GM12878 (cell line): ENCODE measurements around the gene NEU4. TPM values are rescaled to one million over a fixed set of nuclear protein-coding genes. Genes with fewer than 3 reads are reported as not detected.

Source experiments
- ATAC-seq: fragments of 200-7000 bp; cut with Tn5 transposase; 3 replicates; pipeline ENCODE4 v1.9.1; 2020; ENCODE audit warnings: mild to moderate bottlenecking, moderate library complexity
- BruUV-seq: library from RNA; stranded (reverse); fragments of 400-500 nt; replicated peaks from 2 replicates; lab custom pipeline; 2021; lab: Mats Ljungman, UMichigan
- CTCF ChIA-PET: fragments of 300-600 bp; sonication (Branson Sonifier 250); formaldehyde crosslinking; extraction: SDS; loops from one replicate; lab custom pipeline; 2021; ENCODE audit warnings: inconsistent platforms; lab: Yijun Ruan, JAX
- POLR2A ChIA-PET: fragments of 350-600 bp; formaldehyde crosslinking; extraction: SDS; loops from one replicate; lab custom pipeline; 2021; ENCODE audit warnings: inconsistent platforms; lab: Charles Lee
- RAD21 ChIA-PET: fragments of 300-600 bp; sonication (Branson Sonifier 250); formaldehyde crosslinking; loops from one replicate; lab custom pipeline; 2023; ENCODE audit warnings: antibody characterized with exemption; ENCODE audit not compliant: unreplicated experiment; lab: Charles Lee
- SMC1A ChIA-PET: fragments of 300-600 bp; sonication (Branson Sonifier 250); formaldehyde crosslinking; loops from one replicate; lab custom pipeline; 2023; ENCODE audit not compliant: unreplicated experiment, uncharacterized antibody; lab: Charles Lee
- DNase-seq: peaks from one replicate; pipeline ENCODE4 v3.0.0-alpha.2; 2011; ENCODE audit warnings: low read depth, low spot score
- FAIRE-seq: peaks from 3 replicates; lab custom pipeline; 2011; peaks lifted over from hg19 to GRCh38; lab: Jason Lieb, UNC
- H2AFZ ChIP-seq: 2 replicates; pipeline ENCODE4 v1.6.0; 2011; ENCODE audit warnings: low read depth, low read length, control low read depth; ENCODE audit not compliant: control insufficient read depth
- H3K27ac ChIP-seq: 2 replicates; pipeline ENCODE4 v1.5.1; 2011; ENCODE audit warnings: control low read depth; ENCODE audit not compliant: control insufficient read depth, insufficient read depth
- H3K27me3 ChIP-seq, 2 experiments: replicated peaks in 1 of 2; 2 replicates each; pipeline versions ENCODE4 v1.6.0 to v1.6.1; 2011; ENCODE audit warnings: low read length in 1 of 2; ENCODE audit not compliant: control insufficient read depth in 2 of 2, insufficient read depth in 2 of 2
- H3K36me3 ChIP-seq, 2 experiments: 2 replicates each; pipeline ENCODE4 v1.5.1; 2011; ENCODE audit warnings: low read length in 1 of 2; ENCODE audit not compliant: control insufficient read depth in 2 of 2, insufficient read depth in 2 of 2
- H3K4me1 ChIP-seq: 2 replicates; pipeline ENCODE4 v1.6.1; 2011; ENCODE audit warnings: mild to moderate bottlenecking, low read length, moderate library complexity, mixed read lengths; ENCODE audit not compliant: control insufficient read depth, insufficient read depth
- H3K4me2 ChIP-seq: 2 replicates; pipeline ENCODE4 v1.6.0; 2011; ENCODE audit warnings: control low read depth; ENCODE audit not compliant: control insufficient read depth, insufficient read depth
- H3K4me3 ChIP-seq: fragments of 200-600 bp; sonication (generic); 2 replicates; pipeline ENCODE4 v1.5.1; 2016
- H3K79me2 ChIP-seq: 2 replicates; pipeline ENCODE4 v1.6.0; 2011; ENCODE audit warnings: low read length; ENCODE audit not compliant: control insufficient read depth, insufficient read depth
- H3K9ac ChIP-seq: 2 replicates; pipeline ENCODE4 v1.8.0; 2011; ENCODE audit warnings: low read length, control low read depth, mixed read lengths; ENCODE audit not compliant: control insufficient read depth, insufficient read depth
- H3K9me3 ChIP-seq: replicated peaks from 3 replicates; pipeline ENCODE4 v1.5.1; 2011; ENCODE audit warnings: mild to moderate bottlenecking, low read length; ENCODE audit not compliant: control insufficient read depth, insufficient read depth
- H4K20me1 ChIP-seq: 2 replicates; pipeline ENCODE4 v1.6.0; 2011; ENCODE audit not compliant: control insufficient read depth, insufficient read depth
- GABPA ChIP-seq: IDR thresholded peaks from 2 replicates; pipeline ENCODE4 v1.6.1; 2014; ENCODE audit warnings: antibody characterized with exemption, low read depth, mild to moderate bottlenecking, inconsistent platforms
- MYB ChIP-seq: fragments of 150-350 bp; IDR thresholded peaks from 2 replicates; pipeline ENCODE4 v1.6.1; 2014; ENCODE audit warnings: mild to moderate bottlenecking, low read depth, low read length, borderline replicate concordance
- NRF1 ChIP-seq: conservative IDR thresholded peaks from 2 replicates; pipeline ENCODE4 v1.6.1; 2011; ENCODE audit warnings: mild to moderate bottlenecking, low read depth, low read length, improper control_type of control experiment
- TARDBP ChIP-seq: IDR thresholded peaks from 2 replicates; pipeline ENCODE4 v1.6.1; 2016; ENCODE audit warnings: borderline replicate concordance
- ZBTB40 ChIP-seq: fragments of 450-650 bp; IDR thresholded peaks from 2 replicates; pipeline ENCODE4 v1.6.1; 2016; ENCODE audit warnings: mild to moderate bottlenecking, moderate library complexity, borderline replicate concordance
- ZNF274 ChIP-seq: IDR thresholded peaks from one replicate; pipeline ENCODE4 v1.8.0; 2011; ENCODE audit not compliant: insufficient read length, insufficient read depth
- WGBS: methylation state at CpG from one replicate; pipeline ENCODE4 v1.1.6; 2016; ENCODE audit warnings: low lambda C conversion rate; ENCODE audit not compliant: insufficient replicate concordance, insufficient coverage; ENCODE audit errors: missing lambda C conversion rate; 5-methylcytosine and 5-hydroxymethylcytosine counted together
- in situ Hi-C: fragments of 300-500 bp; cut with MboI; formaldehyde crosslinking; loops from 9 replicates; pipeline ENCODE4 v1.14.3; 2018; ENCODE audit warnings: mixed read lengths
- intact Hi-C: fragments of 100-400 bp; cut with micrococcal nuclease; formaldehyde crosslinking; loops from one replicate; pipeline ENCODE4 v1.14.2; 2022; ENCODE audit not compliant: unreplicated experiment
- polyA plus RNA-seq, 11 experiments: library from polyadenylated mRNA; depleted of rRNA in 4 of 11; unstranded in 6 of 11; stranded (reverse) in 5 of 11; fragments of >200 nt; fragmentation: Nextera tagmentation in 4 of 11; fragmentation: Illumina TruSeq in 1 of 11; extraction: Ambion mirVana in 4 of 11; extraction: Trizol in 1 of 11; gene quantifications; 1 replicate in 1 of 11; 2 replicates in 10 of 11; pipeline versions ENCODE4 v1.2.1 to v1.2.3, GENCODE V29; 2011 to 2016; ENCODE audit warnings: inconsistent platforms in 2 of 11, missing spikeins in 2 of 11, low read depth in 1 of 11
- total RNA-seq, 4 experiments: library from RNA; depleted of rRNA in 3 of 4; stranded (reverse); fragments of >200 nt in 3 of 4; fragmentation: Illumina TruSeq in 1 of 4; extraction: Trizol in 1 of 4; gene quantifications; 2 replicates each; pipeline versions ENCODE4 v1.2.1 to v1.2.3, GENCODE V29; 2013 to 2021
- TF ChIP-seq, protein P1 (sequence below): fragments of 450-650 bp; IDR thresholded peaks from 2 replicates; pipeline ENCODE4 v1.6.1; 2017; ENCODE audit warnings: mild to moderate bottlenecking, moderate library complexity
- TF ChIP-seq, protein P2 (sequence below): fragments of 450-650 bp; IDR thresholded peaks from 2 replicates; pipeline ENCODE4 v1.6.1; 2016; ENCODE audit warnings: mild to moderate bottlenecking
- TF ChIP-seq, protein P3 (sequence below): fragments of 450-650 bp; IDR thresholded peaks from 2 replicates; pipeline ENCODE4 v1.6.1; 2018; ENCODE audit warnings: borderline replicate concordance, mild to moderate bottlenecking; ENCODE audit not compliant: partially characterized antibody

The NEU4 gene
- total and polyA plus RNA-seq, 10 of the 15 experiments (the other 5 are each of a cell fraction or from before 2014, with no cell fraction given), result 0.01 to 0.28 (median 0.14) TPM; not detected in 5

GRCh38 chr2:241769819-241770184 lies 39.2 kb upstream of the NEU4 start:
- no peak for DNase-seq
- Histone ChIP-seq H3K9me3 (no peaks in the 10 kb centered on the region), H3K36me3 (no peaks in the 10 kb centered on the region), H3K4me1 (peaks cover 15% of the 10 kb centered on the region), H3K79me2 (no peaks in the 10 kb centered on the region), H3K4me3 (no peak overlapping the region), H3K4me2 (no peak overlapping the region), H2AFZ (no peak overlapping the region), H3K9ac (no peak overlapping the region), H3K27ac (no peak overlapping the region), H4K20me1 (no peaks in the 10 kb centered on the region), H3K27me3 (no peaks in the 10 kb centered on the region)
- in situ Hi-C loops, result no loop called here
- ChIA-PET SMC1A (no interaction called here), RAD21 (no interaction called here), POLR2A (no interaction called here), CTCF (no interaction called here)
- 100% methylated on average over 13 of the region's 13 CpGs for WGBS
- BruUV-seq, result no TSS peak
- TF ChIP-seq ZNF274, result no peak
- TF ChIP-seq, protein P1, sequence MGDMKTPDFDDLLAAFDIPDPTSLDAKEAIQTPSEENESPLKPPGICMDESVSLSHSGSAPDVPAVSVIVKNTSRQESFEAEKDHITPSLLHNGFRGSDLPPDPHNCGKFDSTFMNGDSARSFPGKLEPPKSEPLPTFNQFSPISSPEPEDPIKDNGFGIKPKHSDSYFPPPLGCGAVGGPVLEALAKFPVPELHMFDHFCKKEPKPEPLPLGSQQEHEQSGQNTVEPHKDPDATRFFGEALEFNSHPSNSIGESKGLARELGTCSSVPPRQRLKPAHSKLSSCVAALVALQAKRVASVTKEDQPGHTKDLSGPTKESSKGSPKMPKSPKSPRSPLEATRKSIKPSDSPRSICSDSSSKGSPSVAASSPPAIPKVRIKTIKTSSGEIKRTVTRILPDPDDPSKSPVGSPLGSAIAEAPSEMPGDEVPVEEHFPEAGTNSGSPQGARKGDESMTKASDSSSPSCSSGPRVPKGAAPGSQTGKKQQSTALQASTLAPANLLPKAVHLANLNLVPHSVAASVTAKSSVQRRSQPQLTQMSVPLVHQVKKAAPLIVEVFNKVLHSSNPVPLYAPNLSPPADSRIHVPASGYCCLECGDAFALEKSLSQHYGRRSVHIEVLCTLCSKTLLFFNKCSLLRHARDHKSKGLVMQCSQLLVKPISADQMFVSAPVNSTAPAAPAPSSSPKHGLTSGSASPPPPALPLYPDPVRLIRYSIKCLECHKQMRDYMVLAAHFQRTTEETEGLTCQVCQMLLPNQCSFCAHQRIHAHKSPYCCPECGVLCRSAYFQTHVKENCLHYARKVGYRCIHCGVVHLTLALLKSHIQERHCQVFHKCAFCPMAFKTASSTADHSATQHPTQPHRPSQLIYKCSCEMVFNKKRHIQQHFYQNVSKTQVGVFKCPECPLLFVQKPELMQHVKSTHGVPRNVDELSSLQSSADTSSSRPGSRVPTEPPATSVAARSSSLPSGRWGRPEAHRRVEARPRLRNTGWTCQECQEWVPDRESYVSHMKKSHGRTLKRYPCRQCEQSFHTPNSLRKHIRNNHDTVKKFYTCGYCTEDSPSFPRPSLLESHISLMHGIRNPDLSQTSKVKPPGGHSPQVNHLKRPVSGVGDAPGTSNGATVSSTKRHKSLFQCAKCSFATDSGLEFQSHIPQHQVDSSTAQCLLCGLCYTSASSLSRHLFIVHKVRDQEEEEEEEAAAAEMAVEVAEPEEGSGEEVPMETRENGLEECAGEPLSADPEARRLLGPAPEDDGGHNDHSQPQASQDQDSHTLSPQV, result no peak
- TF ChIP-seq ZBTB40, result no peak
- TF ChIP-seq NRF1, result no peak
- no peak for TF ChIP-seq MYB
- no peak for TF ChIP-seq GABPA
- TF ChIP-seq TARDBP, result no peak
- TF ChIP-seq, protein P2, sequence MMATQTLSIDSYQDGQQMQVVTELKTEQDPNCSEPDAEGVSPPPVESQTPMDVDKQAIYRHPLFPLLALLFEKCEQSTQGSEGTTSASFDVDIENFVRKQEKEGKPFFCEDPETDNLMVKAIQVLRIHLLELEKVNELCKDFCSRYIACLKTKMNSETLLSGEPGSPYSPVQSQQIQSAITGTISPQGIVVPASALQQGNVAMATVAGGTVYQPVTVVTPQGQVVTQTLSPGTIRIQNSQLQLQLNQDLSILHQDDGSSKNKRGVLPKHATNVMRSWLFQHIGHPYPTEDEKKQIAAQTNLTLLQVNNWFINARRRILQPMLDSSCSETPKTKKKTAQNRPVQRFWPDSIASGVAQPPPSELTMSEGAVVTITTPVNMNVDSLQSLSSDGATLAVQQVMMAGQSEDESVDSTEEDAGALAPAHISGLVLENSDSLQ, result no peak
- TF ChIP-seq, protein P3, sequence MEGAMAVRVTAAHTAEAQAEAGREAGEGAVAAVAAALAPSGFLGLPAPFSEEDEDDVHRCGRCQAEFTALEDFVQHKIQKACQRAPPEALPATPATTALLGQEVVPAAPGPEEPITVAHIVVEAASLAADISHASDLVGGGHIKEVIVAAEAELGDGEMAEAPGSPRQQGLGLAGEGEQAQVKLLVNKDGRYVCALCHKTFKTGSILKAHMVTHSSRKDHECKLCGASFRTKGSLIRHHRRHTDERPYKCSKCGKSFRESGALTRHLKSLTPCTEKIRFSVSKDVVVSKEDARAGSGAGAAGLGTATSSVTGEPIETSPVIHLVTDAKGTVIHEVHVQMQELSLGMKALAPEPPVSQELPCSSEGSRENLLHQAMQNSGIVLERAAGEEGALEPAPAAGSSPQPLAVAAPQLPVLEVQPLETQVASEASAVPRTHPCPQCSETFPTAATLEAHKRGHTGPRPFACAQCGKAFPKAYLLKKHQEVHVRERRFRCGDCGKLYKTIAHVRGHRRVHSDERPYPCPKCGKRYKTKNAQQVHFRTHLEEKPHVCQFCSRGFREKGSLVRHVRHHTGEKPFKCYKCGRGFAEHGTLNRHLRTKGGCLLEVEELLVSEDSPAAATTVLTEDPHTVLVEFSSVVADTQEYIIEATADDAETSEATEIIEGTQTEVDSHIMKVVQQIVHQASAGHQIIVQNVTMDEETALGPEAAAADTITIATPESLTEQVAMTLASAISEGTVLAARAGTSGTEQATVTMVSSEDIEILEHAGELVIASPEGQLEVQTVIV, result no peak
- intact Hi-C loops, result no loop called here
- no peak for FAIRE-seq
- ATAC-seq, result no peak
